Ovary (tissue), 3 donors: ENCODE results near the gene MARK3.

Source experiments
- CTCF ChIP-seq, 3 donors: fragments of 450-650 bp in 2 of 3; fragments of 200-600 bp in 1 of 3; IDR thresholded peaks; one replicate each; pipeline versions ENCODE4 v1.5.1 to v1.8.0; 2016 to 2022; ENCODE audit warnings: antibody characterized with exemption in 3 of 3, mild to moderate bottlenecking in 1 of 3
- POLR2A ChIP-seq: fragments of 450-650 bp; IDR thresholded peaks from one replicate; pipeline ENCODE4 v1.6.1; 2017; ENCODE audit warnings: antibody characterized with exemption, mild to moderate bottlenecking, moderate library complexity
- donor health status: DM: no; HTN: no; CAD: no.

- TF ChIP-seq CTCF (IDR thresholded peaks at IDR 0.05) (no peak), POLR2A (no peak)
These were observed 118.1 kb downstream of the MARK3 start for GRCh38 chr14:103503296-103503695.
